Mononuclear cell (primary cell): ENCODE measurements around the gene PRSS8. TPM values are rescaled to one million over a fixed set of nuclear protein-coding genes. Genes with fewer than 3 reads are reported as not detected.
"Not testable (repeated sequence)": the region's sequence is repeated elsewhere in the genome, so short reads cannot be mapped to it uniquely, and the experiment has no call there.

Experiments
- H3K27me3 ChIP-seq: 2 replicates; pipeline ENCODE4 v1.6.0; 2011; ENCODE audit warnings: low read length, control low read depth; ENCODE audit not compliant: insufficient read depth
- H3K4me1 ChIP-seq: 2 replicates; pipeline ENCODE4 v1.5.1; 2011; ENCODE audit warnings: mild to moderate bottlenecking, low read length, control low read depth; ENCODE audit not compliant: insufficient read depth
- H3K4me3 ChIP-seq: 2 replicates; pipeline ENCODE4 v1.5.1; 2011; ENCODE audit warnings: mild to moderate bottlenecking, low read length, moderate library complexity
- H3K9me3 ChIP-seq: 2 replicates; pipeline ENCODE4 v1.5.1; 2011; ENCODE audit warnings: low read depth, mild to moderate bottlenecking, control low read depth, low read length
- total RNA-seq: library from RNA; depleted of rRNA; stranded (reverse); fragments of >200 nt; gene quantifications from one replicate; pipeline ENCODE4 v1.2.3, GENCODE V29; 2012

Gene PRSS8
- total RNA-seq, 1 donor, result not detected

- peaks cover 33% of the 10 kb centered on the region for H3K4me1 ChIP-seq
- H3K9me3 ChIP-seq, H3K27me3 ChIP-seq, H3K4me3 ChIP-seq: not testable (repeated sequence)
Measured at GRCh38 chr16:31136822-31137499, 1.4 kb upstream of the PRSS8 start.

DNA sequence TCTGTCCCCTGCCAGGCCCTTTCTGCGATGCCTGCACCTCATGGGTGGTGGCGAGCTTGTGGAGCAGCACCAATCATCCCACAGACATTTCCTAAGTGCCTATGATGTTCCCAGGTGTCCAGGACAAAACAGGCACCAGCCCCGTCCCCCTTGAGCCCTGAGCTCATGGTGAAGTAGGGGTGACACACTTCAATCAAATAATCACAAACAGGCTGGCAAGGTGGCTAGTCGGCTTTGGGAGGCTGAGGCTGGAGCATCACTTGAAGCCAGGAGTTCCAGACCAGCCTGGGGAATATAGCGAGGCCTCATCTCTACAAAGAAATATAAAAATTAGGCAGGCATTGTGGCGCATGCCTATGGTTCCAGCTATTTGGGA lies 748 bp upstream of the PRSS8 start:
- Histone ChIP-seq H3K4me3 (no peak overlapping the region), H3K27me3 (no peaks in the 10 kb centered on the region), H3K4me1 (peaks cover 26% of the 10 kb centered on the region), H3K9me3 (no peaks in the 10 kb centered on the region)

- Histone ChIP-seq H3K27me3 (no peaks in the 10 kb centered on the region), H3K4me3 (no peak overlapping the region), H3K9me3 (no peaks in the 10 kb centered on the region), H3K4me1 (peaks cover 27% of the 10 kb centered on the region)
Measured at GRCh38 chr16:31134625-31135534, 647 bp downstream of the PRSS8 start.

DNA sequence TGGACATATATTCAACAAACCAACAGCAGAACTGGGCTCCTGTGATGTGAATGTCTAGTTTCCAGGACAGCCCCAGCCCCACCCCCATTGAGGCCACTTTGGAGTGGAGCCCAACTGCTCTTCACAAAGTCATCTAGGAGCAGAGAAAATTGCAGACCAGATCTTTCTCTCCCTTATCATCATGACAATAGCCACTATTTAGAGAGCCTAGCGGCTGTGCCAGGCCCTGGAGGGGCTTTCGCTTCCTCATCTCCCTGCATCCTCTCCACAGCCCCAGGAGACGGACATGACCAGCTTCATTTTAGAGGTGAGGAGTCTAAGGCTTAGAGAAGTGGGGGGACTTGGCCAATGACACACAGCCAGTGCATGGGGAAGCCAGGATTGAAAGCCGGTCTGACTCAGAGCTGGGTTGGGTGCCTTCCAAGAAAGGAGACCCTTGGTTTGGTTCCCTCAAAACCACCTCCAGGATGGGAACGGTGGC lies 1.4 kb downstream of the PRSS8 start:
- Histone ChIP-seq H3K4me1 (peaks cover 35% of the 10 kb centered on the region), H3K27me3 (no peaks in the 10 kb centered on the region), H3K4me3 (no peak overlapping the region), H3K9me3 (no peaks in the 10 kb centered on the region)

- no peaks in the 10 kb centered on the region for H3K27me3 ChIP-seq
- peaks cover 44% of the 10 kb centered on the region for H3K4me1 ChIP-seq
Measured at GRCh38 chr16:31133046-31133501, 2.5 kb downstream of the PRSS8 start.

DNA sequence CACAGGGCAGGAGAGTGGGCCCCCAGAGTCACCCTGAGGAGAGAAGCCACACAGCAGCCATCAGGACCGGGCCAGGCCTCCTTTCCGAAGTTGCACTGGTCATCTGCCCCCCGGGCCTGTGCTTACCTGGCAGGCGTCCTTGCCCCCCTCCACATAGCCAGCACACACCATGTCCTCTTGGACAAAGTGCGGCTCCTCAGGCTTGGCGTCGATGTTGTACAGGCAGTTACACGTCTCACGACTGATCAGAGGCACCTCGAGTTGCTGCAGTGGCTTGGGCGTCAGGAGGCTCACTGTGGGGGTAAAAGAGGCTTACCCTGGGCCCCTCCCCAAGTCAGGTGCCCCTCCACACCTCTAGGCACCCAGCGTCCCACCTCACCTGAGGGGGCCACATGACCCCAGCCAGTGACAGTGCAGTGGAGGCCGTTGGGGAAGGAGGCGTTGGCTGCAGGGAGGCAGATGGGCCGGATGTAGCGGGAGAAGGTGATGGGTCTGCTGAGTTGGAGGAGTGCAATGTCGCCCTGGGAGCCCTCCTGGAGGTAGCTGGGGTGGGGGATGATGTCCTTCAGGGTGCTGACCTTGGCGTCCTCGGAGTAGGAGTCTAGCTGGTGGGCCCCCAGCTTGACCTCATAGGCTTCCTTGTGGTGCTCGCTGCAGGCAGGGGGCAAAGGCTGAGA lies 3.1 kb downstream of the PRSS8 start:
- Histone ChIP-seq H3K4me1 (peaks cover 50% of the 10 kb centered on the region), H3K9me3 (no peaks in the 10 kb centered on the region), H3K27me3 (no peaks in the 10 kb centered on the region), H3K4me3 (no peak overlapping the region)

More at GRCh38 chr16:31133046-31133501, 2.5 kb downstream of the PRSS8 start:
- Histone ChIP-seq H3K4me3 (no peak overlapping the region), H3K9me3 (no peaks in the 10 kb centered on the region)

DNA sequence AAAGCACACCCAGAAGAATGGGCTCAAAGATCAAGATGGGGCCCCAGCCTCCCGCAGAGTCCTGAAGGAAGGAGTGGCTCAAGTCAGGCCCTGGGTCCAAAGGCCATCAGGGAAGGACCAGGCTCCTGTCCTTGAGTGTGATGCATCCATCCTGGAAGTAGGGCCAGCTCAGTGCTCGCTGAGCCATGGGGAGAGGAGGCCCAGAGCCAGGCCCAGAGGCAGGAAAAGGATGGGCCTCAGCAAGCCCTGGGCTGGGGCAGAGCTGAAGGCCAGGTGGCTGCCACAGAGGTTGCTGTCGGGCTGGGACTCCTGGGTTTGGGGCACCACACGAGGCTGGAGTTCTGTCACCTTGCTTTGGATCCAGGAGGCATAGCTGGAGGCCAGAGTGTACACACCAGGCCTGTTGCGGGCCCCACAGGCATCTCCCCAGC lies 3.7 kb downstream of the PRSS8 start:
- Histone ChIP-seq H3K9me3 (no peaks in the 10 kb centered on the region), H3K4me1 (peaks cover 56% of the 10 kb centered on the region), H3K4me3 (no peak overlapping the region), H3K27me3 (no peaks in the 10 kb centered on the region)

- H3K4me3 ChIP-seq, result no peak overlapping the region
- H3K27me3 ChIP-seq, result no peaks in the 10 kb centered on the region
Measured at GRCh38 chr16:31131416-31131815, 4.1 kb downstream of the PRSS8 start.

DNA sequence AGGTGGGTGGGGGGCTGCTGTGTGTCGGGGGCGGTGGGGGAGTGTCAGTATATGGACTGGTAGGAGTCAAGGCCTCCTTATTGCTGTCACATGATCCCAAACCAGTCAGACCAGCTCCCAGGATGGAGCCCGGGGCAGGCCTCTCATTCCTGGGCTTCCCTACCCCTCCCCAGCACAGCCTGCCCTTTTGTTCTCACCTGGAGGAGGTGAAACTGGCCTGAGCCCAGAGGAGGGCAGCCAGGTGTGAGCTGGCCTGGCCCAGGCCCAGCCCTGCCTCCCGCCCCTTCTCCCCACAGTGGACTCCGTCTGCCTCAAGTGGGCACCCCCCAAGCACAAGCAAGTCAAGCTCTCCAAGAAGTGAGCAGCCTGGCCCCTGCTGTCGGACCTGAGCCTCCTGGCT lies 4.6 kb downstream of the PRSS8 start:
- Histone ChIP-seq H3K4me3 (no peak overlapping the region), H3K9me3 (no peaks in the 10 kb centered on the region), H3K27me3 (no peaks in the 10 kb centered on the region), H3K4me1 (peaks cover 63% of the 10 kb centered on the region)

More at GRCh38 chr16:31131416-31131815, 4.1 kb downstream of the PRSS8 start:
- Histone ChIP-seq H3K9me3 (no peaks in the 10 kb centered on the region), H3K4me1 (peaks cover 60% of the 10 kb centered on the region)

- peaks cover 63% of the 10 kb centered on the region for H3K4me1 ChIP-seq
- no peaks in the 10 kb centered on the region for H3K27me3 ChIP-seq
- no peaks in the 10 kb centered on the region for H3K9me3 ChIP-seq
- no peak overlapping the region for H3K4me3 ChIP-seq
Measured at GRCh38 chr16:31130336-31130891, 5.1 kb downstream of the PRSS8 start.

GRCh38 chr16:31129568-31130335 lies 5.8 kb downstream of the PRSS8 start:
- Histone ChIP-seq H3K27me3 (no peaks in the 10 kb centered on the region), H3K4me3 (no peak overlapping the region), H3K9me3 (no peaks in the 10 kb centered on the region), H3K4me1 (peaks cover 57% of the 10 kb centered on the region)

GRCh38 chr16:31128711-31129567 lies 6.6 kb downstream of the PRSS8 start:
- Histone ChIP-seq H3K4me3 (no peak overlapping the region), H3K9me3 (no peaks in the 10 kb centered on the region), H3K4me1 (peaks cover 49% of the 10 kb centered on the region), H3K27me3 (no peaks in the 10 kb centered on the region)

GRCh38 chr16:31127182-31127581 lies 8.3 kb downstream of the PRSS8 start:
- H3K4me1 ChIP-seq, result peaks cover 44% of the 10 kb centered on the region
- H3K4me3 ChIP-seq, result no peak overlapping the region
- no peaks in the 10 kb centered on the region for H3K9me3 ChIP-seq
- no peaks in the 10 kb centered on the region for H3K27me3 ChIP-seq
